Measurements from ENCODE around the gene KCNMB4. TPM values are rescaled to one million over a fixed set of nuclear protein-coding genes. Genes with fewer than 3 reads are reported as not detected.

The KCNMB4 gene
- total and polyA plus RNA-seq, 3 experiments from 2014 or later: 0.31 to 0.70 (median 0.46) TPM

GRCh38 chr12:70426620-70427019 is 60.5 kb downstream of the KCNMB4 start:
- no peak overlapping the region for H3K27ac ChIP-seq (ENCODE audit: low read depth, low read length)
- Mint-ChIP-seq H3K27ac (no peak overlapping the region), H3K9me3 (no peaks in the 10 kb centered on the region), H3K4me1 (no peaks in the 10 kb centered on the region), H3K27me3 (no peaks in the 10 kb centered on the region), H3K36me3 (no peaks in the 10 kb centered on the region), H3K4me3 (no peak overlapping the region)
- H3K27me3 ChIP-seq (ENCODE audit: insufficient read depth, low read length, poor library complexity, severe bottlenecking): no peaks in the 10 kb centered on the region
- no peaks in the 10 kb centered on the region for H3K4me1 ChIP-seq (ENCODE audit: insufficient read depth, low read length)
- H3K4me3 ChIP-seq (ENCODE audit: low read length): no peak overlapping the region
- H3K36me3 ChIP-seq (ENCODE audit: insufficient read depth, low read length): no peaks in the 10 kb centered on the region
- DNase-seq: no peak
- H3K9me3 ChIP-seq (ENCODE audit: low read length): no peaks in the 10 kb centered on the region
- CTCF ChIA-PET: no interaction called here
- POLR2A ChIA-PET: no interaction called here

DNA sequence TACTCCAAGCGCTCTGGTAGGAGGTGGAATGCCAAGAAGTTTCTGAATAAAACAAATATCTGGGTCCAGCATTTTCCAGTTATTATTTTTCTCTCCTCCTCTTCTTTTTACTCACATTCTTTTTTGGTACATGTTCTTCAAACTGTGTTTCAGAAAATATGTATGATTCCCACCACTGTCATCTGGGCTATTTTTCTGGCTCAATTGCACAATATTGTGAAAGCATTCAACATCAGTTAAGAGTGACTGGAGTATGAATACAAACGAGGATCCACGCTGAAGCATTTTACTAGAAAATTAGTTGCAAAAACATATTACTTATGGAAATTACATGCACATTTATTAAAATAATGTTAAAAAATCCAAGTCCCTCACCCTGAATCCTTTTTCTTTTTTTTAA is 61.5 kb downstream of the KCNMB4 start:
- no peaks in the 10 kb centered on the region for H3K36me3 ChIP-seq (ENCODE audit: insufficient read depth, low read length)
- Mint-ChIP-seq H3K4me1 (no peaks in the 10 kb centered on the region), H3K9me3 (no peaks in the 10 kb centered on the region), H3K4me3 (no peak overlapping the region), H3K27ac (no peak overlapping the region), H3K27me3 (no peaks in the 10 kb centered on the region), H3K36me3 (no peaks in the 10 kb centered on the region)
- no peak overlapping the region for H3K4me3 ChIP-seq (ENCODE audit: low read length)
- ChIA-PET POLR2A (no interaction called here), CTCF (no interaction called here)
- no peaks in the 10 kb centered on the region for H3K4me1 ChIP-seq (ENCODE audit: insufficient read depth, low read length)
- no peak overlapping the region for H3K27ac ChIP-seq (ENCODE audit: low read depth, low read length)
- H3K9me3 ChIP-seq (ENCODE audit: low read length): no peaks in the 10 kb centered on the region
- no peaks in the 10 kb centered on the region for H3K27me3 ChIP-seq (ENCODE audit: insufficient read depth, low read length, poor library complexity, severe bottlenecking)
- no peak for DNase-seq

DNA sequence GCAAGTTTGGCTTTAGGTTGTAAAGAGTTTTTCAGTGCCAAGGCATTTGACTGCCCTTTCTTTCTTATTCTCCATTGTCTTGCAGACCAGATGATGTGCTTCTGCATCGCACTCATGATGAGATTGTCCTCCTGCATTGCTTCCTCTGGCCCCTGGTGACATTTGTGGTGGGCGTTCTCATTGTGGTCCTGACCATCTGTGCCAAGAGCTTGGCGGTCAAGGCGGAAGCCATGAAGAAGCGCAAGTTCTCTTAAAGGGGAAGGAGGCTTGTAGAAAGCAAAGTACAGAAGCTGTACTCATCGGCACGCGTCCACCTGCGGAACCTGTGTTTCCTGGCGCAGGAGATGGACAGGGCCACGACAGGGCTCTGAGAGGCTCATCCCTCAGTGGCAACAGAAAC is 64.3 kb downstream of the KCNMB4 start:
- Histone ChIP-seq H3K4me3 (ENCODE audit: low read length) (no peak overlapping the region), H3K4me1 (ENCODE audit: insufficient read depth, low read length) (no peaks in the 10 kb centered on the region), H3K27me3 (ENCODE audit: insufficient read depth, low read length, poor library complexity, severe bottlenecking) (no peaks in the 10 kb centered on the region), H3K9me3 (ENCODE audit: low read length) (no peaks in the 10 kb centered on the region), H3K27ac (ENCODE audit: low read depth, low read length) (no peak overlapping the region), H3K36me3 (ENCODE audit: insufficient read depth, low read length) (no peaks in the 10 kb centered on the region)
- no peaks in the 10 kb centered on the region for H3K36me3 Mint-ChIP-seq
- no peak overlapping the region for H3K27ac Mint-ChIP-seq
- DNase-seq: no peak
- no peaks in the 10 kb centered on the region for H3K4me1 Mint-ChIP-seq
- ChIA-PET CTCF (no interaction called here), POLR2A (no interaction called here)
- peaks cover 6% of the 10 kb centered on the region in 2 donors for H3K27me3 Mint-ChIP-seq
- H3K9me3 Mint-ChIP-seq: peaks cover 0 to 4% (median 0%) of the 10 kb centered on the region in 5 donors
- H3K4me3 Mint-ChIP-seq: no peak overlapping the region

DNA sequence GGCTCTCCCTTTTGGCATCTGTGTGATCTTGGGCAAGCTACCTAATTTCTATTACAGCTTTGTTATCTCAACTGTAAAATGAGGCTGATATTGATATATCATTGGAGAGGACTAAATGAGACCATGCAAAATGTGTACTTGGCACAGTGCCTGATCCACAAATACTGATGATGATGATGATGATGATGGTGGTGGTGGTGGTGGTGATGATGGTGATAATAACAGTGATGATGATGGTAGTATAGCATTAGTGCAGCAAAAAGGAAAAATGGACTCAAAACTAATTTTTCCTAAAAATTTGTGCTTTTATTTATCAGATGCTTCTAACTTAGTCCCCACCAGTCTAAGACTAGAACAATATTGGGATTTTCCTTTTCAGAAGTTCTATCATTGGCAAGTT is 70.7 kb downstream of the KCNMB4 start:
- H3K9me3 ChIP-seq (ENCODE audit: low read length): no peaks in the 10 kb centered on the region
- no peak overlapping the region for H3K4me3 Mint-ChIP-seq
- H3K4me3 ChIP-seq (ENCODE audit: low read length): no peak overlapping the region
- no peaks in the 10 kb centered on the region for H3K36me3 ChIP-seq (ENCODE audit: insufficient read depth, low read length)
- H3K27me3 Mint-ChIP-seq: peaks cover 9 to 23% of the 10 kb centered on the region in 2 donors
- no peaks in the 10 kb centered on the region for H3K27me3 ChIP-seq (ENCODE audit: insufficient read depth, low read length, poor library complexity, severe bottlenecking)
- H3K27ac ChIP-seq (ENCODE audit: low read depth, low read length): no peak overlapping the region
- H3K27ac Mint-ChIP-seq: no peak overlapping the region
- H3K4me1 ChIP-seq (ENCODE audit: insufficient read depth, low read length): no peaks in the 10 kb centered on the region
- H3K4me1 Mint-ChIP-seq: no peaks in the 10 kb centered on the region
- CTCF ChIA-PET: no interaction called here
- peaks cover 0 to 4% (median 0%) of the 10 kb centered on the region in 5 donors for H3K9me3 Mint-ChIP-seq
- DNase-seq: no peak
- H3K36me3 Mint-ChIP-seq: peaks cover 0 to 4% (median 0%) of the 10 kb centered on the region in 3 donors
- POLR2A ChIA-PET: no interaction called here

GRCh38 chr12:70443062-70443673 is 77.1 kb downstream of the KCNMB4 start:
- H3K4me1 Mint-ChIP-seq: no peaks in the 10 kb centered on the region
- H3K4me1 ChIP-seq (ENCODE audit: insufficient read depth, low read length): no peaks in the 10 kb centered on the region
- H3K27ac ChIP-seq (ENCODE audit: low read depth, low read length): no peak overlapping the region
- H3K36me3 ChIP-seq (ENCODE audit: insufficient read depth, low read length): no peaks in the 10 kb centered on the region
- H3K4me3 ChIP-seq (ENCODE audit: low read length): no peak overlapping the region
- H3K27ac Mint-ChIP-seq: no peak overlapping the region
- DNase-seq: no peak
- no peaks in the 10 kb centered on the region for H3K27me3 ChIP-seq (ENCODE audit: insufficient read depth, low read length, poor library complexity, severe bottlenecking)
- H3K36me3 Mint-ChIP-seq: peaks cover 0 to 4% (median 0%) of the 10 kb centered on the region in 3 donors
- peaks cover 3 to 16% of the 10 kb centered on the region in 2 donors for H3K27me3 Mint-ChIP-seq
- peaks cover 0 to 4% (median 0%) of the 10 kb centered on the region in 5 donors for H3K9me3 Mint-ChIP-seq
- ChIA-PET POLR2A (no interaction called here), CTCF (no interaction called here)
- no peaks in the 10 kb centered on the region for H3K9me3 ChIP-seq (ENCODE audit: low read length)
- no peak overlapping the region for H3K4me3 Mint-ChIP-seq

DNA sequence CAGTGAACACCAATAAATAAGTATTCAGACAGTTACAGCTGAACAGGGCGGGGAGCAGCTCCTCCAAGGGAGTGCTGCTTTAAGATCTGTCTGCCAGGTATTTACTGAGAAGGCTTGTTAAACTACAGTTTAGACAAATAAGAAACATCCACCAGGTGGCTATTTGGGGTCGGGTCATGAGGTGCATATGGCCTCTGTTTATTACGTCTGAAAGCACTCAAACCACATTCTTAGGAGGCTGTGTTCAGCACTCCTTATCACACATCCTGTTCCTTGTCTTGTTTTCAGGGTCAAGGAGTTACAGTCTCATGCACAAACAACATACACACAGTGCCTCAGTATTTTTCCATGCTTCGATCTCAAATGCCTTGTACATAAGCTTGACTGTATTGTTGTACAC is 78.8 kb downstream of the KCNMB4 start:
- peaks cover 3 to 10% of the 10 kb centered on the region in 2 donors for H3K27me3 Mint-ChIP-seq
- no peak overlapping the region for H3K27ac Mint-ChIP-seq

DNA sequence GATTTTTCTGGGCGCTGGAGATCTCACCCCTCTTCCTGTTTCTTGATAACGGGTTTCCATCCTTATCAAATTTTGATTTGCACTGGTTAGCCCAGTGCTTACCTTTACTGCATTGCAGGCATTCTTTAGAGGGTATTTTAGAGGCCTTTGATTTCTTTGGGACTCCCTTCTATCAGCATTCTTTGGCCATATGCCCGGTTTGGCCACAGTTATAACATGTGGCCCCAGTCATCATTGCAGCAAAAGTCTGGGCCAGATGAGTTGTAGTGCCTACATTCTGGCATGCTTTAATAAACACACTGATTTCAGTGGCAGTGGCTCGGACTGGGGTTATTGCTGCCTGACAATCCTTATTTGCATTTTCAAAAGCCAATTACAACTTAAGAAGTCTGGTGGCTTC is 82.3 kb downstream of the KCNMB4 start:
- Histone ChIP-seq H3K4me3 (ENCODE audit: low read length) (no peak overlapping the region), H3K27me3 (ENCODE audit: insufficient read depth, low read length, poor library complexity, severe bottlenecking) (no peaks in the 10 kb centered on the region), H3K27ac (ENCODE audit: low read depth, low read length) (no peak overlapping the region), H3K36me3 (ENCODE audit: insufficient read depth, low read length) (no peaks in the 10 kb centered on the region), H3K4me1 (ENCODE audit: insufficient read depth, low read length) (no peaks in the 10 kb centered on the region), H3K9me3 (ENCODE audit: low read length) (peaks cover 5% of the 10 kb centered on the region)
- Mint-ChIP-seq H3K27me3 (no peaks in the 10 kb centered on the region), H3K9me3 (peaks cover 3 to 27% (median 16%) of the 10 kb centered on the region in 5 donors), H3K27ac (no peak overlapping the region), H3K36me3 (no peaks in the 10 kb centered on the region), H3K4me3 (no peak overlapping the region), H3K4me1 (no peaks in the 10 kb centered on the region)
- DNase-seq: no peak
- CTCF ChIA-PET: no interaction called here
- POLR2A ChIA-PET: no interaction called here

More for the DNA sequence above, 78.8 kb downstream of the KCNMB4 start:
- no peak overlapping the region for H3K4me3 Mint-ChIP-seq
- H3K27ac ChIP-seq (ENCODE audit: low read depth, low read length): no peak overlapping the region
- H3K36me3 ChIP-seq (ENCODE audit: insufficient read depth, low read length): no peaks in the 10 kb centered on the region
- no peaks in the 10 kb centered on the region for H3K27me3 ChIP-seq (ENCODE audit: insufficient read depth, low read length, poor library complexity, severe bottlenecking)
- no peak for DNase-seq
- H3K4me1 ChIP-seq (ENCODE audit: insufficient read depth, low read length): no peaks in the 10 kb centered on the region
- H3K36me3 Mint-ChIP-seq: peaks cover 0 to 3% (median 0%) of the 10 kb centered on the region in 3 donors
- peaks cover under 1% of the 10 kb centered on the region for H3K9me3 ChIP-seq (ENCODE audit: low read length)
- ChIA-PET CTCF (no interaction called here), POLR2A (no interaction called here)
- H3K4me1 Mint-ChIP-seq: no peaks in the 10 kb centered on the region
- H3K9me3 Mint-ChIP-seq: peaks cover 0 to 13% (median 10%) of the 10 kb centered on the region in 5 donors
- no peak overlapping the region for H3K4me3 ChIP-seq (ENCODE audit: low read length)

DNA sequence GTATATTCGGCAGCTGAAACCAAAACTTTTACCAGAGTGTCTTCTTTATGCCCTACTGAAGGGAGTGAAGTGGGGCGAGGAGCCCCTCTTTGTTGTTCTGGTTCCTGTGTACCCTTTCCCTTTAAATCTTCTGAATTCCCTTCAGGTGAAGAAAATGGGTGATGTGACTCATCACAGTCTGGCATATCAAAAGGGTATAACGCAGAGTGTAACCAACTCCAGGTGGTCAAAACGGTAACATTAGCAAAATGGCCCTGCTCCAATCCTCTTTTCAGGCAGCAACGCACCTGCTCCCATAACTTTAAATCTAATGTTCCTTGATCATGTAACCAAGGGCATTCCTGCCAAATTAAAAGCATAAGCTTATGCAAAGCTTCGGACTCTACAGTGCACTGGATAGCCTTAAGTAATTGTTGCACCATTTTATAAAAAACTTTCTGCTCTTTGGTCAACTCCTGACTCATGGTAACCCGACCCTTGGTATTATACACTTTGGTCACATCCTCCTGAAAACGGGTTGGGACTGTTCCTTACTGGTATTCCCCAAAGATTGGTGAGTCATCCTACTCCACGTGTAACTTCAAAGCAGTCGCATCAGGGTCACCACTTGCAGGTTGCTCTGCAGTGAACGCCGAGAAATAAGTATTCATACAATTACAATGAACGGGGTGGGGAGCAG is 83.1 kb downstream of the KCNMB4 start:
- Histone ChIP-seq H3K27me3 (ENCODE audit: insufficient read depth, low read length, poor library complexity, severe bottlenecking) (no peaks in the 10 kb centered on the region), H3K4me1 (ENCODE audit: insufficient read depth, low read length) (no peaks in the 10 kb centered on the region), H3K4me3 (ENCODE audit: low read length) (no peak overlapping the region), H3K9me3 (ENCODE audit: low read length) (peaks cover 5% of the 10 kb centered on the region), H3K27ac (ENCODE audit: low read depth, low read length) (no peak overlapping the region), H3K36me3 (ENCODE audit: insufficient read depth, low read length) (no peaks in the 10 kb centered on the region)
- no peaks in the 10 kb centered on the region for H3K4me1 Mint-ChIP-seq
- no peaks in the 10 kb centered on the region for H3K36me3 Mint-ChIP-seq
- no peak for DNase-seq
- no peak overlapping the region for H3K4me3 Mint-ChIP-seq
- H3K27ac Mint-ChIP-seq: no peak overlapping the region
- ChIA-PET POLR2A (no interaction called here), CTCF (no interaction called here)
- H3K27me3 Mint-ChIP-seq: peaks cover under 1 to 3% of the 10 kb centered on the region in 2 donors
- peaks cover 3 to 27% (median 16%) of the 10 kb centered on the region in 5 donors for H3K9me3 Mint-ChIP-seq

All from CD8-positive, alpha-beta memory T cell (primary cell).